Stomach smooth muscle (tissue), 2 donors: ENCODE measurements around the gene ANGPTL1.
"Not testable (repeated sequence)": the region's sequence is repeated elsewhere in the genome, so short reads cannot be mapped to it uniquely, and the experiment has no call there.

Source experiments
- H3K27ac ChIP-seq: one replicate; pipeline ENCODE4 v1.7.0; 2013; ENCODE audit warnings: mild to moderate bottlenecking, low read length, inconsistent platforms
- H3K27me3 ChIP-seq, 2 donors: one replicate each; pipeline ENCODE4 v1.7.0; 2013; ENCODE audit warnings: low read length in 2 of 2; ENCODE audit not compliant: insufficient read depth in 2 of 2, control insufficient read depth in 1 of 2
- H3K36me3 ChIP-seq, 2 donors: one replicate each; pipeline ENCODE4 v1.7.0; 2013; ENCODE audit warnings: low read length in 2 of 2; ENCODE audit not compliant: control insufficient read depth in 2 of 2, insufficient read depth in 2 of 2
- H3K4me1 ChIP-seq: one replicate; pipeline ENCODE4 v1.7.0; 2013; ENCODE audit warnings: low read length; ENCODE audit not compliant: control insufficient read depth, insufficient read depth
- H3K4me3 ChIP-seq, 2 donors: one replicate each; pipeline ENCODE4 v1.7.0; 2013; ENCODE audit warnings: low read length in 2 of 2
- H3K9ac ChIP-seq, 2 donors: one replicate each; pipeline ENCODE4 v1.7.0; 2013; ENCODE audit warnings: low read length in 2 of 2, mild to moderate bottlenecking in 1 of 2
- H3K9me3 ChIP-seq, 2 donors: one replicate each; pipeline ENCODE4 v1.7.0; 2013; ENCODE audit warnings: low read length in 2 of 2; ENCODE audit not compliant: control insufficient read depth in 2 of 2
- donor health status: healthy.
- donor health status: Pancreatic carcinoma.

The ANGPTL1 gene

GRCh38 chr1:178867670-178868069 is 3.2 kb downstream of the ANGPTL1 start:
- peak overlapping the region; percentile 68 to 76 for H3K9ac ChIP-seq
- peaks cover 8% of the 10 kb centered on the region in 2 donors for H3K36me3 ChIP-seq
- H3K27me3 ChIP-seq: no peaks in the 10 kb centered on the region
- no peaks in the 10 kb centered on the region for H3K9me3 ChIP-seq
- H3K27ac ChIP-seq: peak overlapping the region; percentile 64
- peaks cover 5% of the 10 kb centered on the region for H3K4me1 ChIP-seq
- peak overlapping the region; percentile 72 to 75 for H3K4me3 ChIP-seq

- no peaks in the 10 kb centered on the region for H3K27me3 ChIP-seq
- H3K27ac ChIP-seq: no peak overlapping the region
- H3K9ac ChIP-seq: no peak overlapping the region
- no peaks in the 10 kb centered on the region for H3K4me1 ChIP-seq
- no peaks in the 10 kb centered on the region for H3K9me3 ChIP-seq
- peaks cover 8% of the 10 kb centered on the region in 2 donors for H3K36me3 ChIP-seq
- peak overlapping the region; percentile 48 to 50 for H3K4me3 ChIP-seq
Measured at GRCh38 chr1:178864326-178864725, 6.6 kb downstream of the ANGPTL1 start.

- Histone ChIP-seq H3K27me3 (no peaks in the 10 kb centered on the region), H3K9ac (no peak overlapping the region), H3K4me1 (no peaks in the 10 kb centered on the region), H3K9me3 (no peaks in the 10 kb centered on the region), H3K4me3 (peak overlapping the region; percentile 17 to 50), H3K27ac (no peak overlapping the region), H3K36me3 (peaks cover 8% of the 10 kb centered on the region in 2 donors)
Measured at GRCh38 chr1:178862864-178863263, 8.0 kb downstream of the ANGPTL1 start.

DNA sequence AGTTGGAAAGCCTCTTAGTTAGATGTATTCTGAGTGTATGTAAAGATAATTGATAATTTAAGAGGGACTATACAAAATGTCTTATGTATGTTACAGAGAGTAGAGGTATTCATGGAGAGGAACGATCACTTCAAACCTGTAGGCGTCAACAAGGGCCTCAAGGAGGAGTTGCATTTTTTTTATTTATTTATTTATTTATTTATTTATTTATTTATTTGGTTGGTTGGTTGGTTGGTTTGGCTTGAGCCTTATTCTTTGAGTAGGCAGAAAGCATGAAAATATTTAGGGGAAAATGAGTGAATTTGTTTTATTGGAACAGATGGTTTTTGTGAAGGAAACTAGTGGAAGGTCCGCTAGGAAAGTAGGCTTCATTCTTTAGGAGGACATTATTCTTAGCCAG is 8.5 kb downstream of the ANGPTL1 start:
- Histone ChIP-seq H3K36me3 (peaks cover 8% of the 10 kb centered on the region in 2 donors), H3K27ac (no peak overlapping the region), H3K4me3 (peak overlapping the region; percentile 17 to 50), H3K27me3 (no peaks in the 10 kb centered on the region), H3K9me3 (no peaks in the 10 kb centered on the region), H3K9ac (no peak overlapping the region), H3K4me1 (no peaks in the 10 kb centered on the region)

DNA sequence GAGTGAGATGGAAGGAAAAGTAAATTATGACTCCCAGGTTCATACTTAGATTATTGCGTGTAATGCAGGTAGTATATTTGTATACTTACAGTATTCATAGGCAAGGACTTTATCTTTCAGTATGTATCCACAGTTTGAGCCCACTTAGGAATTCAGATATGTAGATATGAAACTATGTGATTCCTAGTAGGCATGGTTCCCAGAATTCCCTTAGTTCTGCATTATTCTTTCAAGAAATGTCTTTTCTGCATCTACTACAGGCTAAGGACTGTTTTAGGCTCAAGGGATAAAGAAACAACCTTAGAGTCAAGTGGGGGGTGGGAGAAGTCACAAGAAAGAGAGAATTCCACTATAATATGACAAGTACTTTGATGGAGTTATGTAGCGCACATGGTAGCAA is 13.8 kb downstream of the ANGPTL1 start:
- Histone ChIP-seq H3K9me3 (no peaks in the 10 kb centered on the region), H3K4me3 (no peak overlapping the region), H3K9ac (no peak overlapping the region), H3K27ac (no peak overlapping the region), H3K36me3 (peaks cover 0 to 7% of the 10 kb centered on the region in 2 donors), H3K4me1 (no peaks in the 10 kb centered on the region), H3K27me3 (no peaks in the 10 kb centered on the region)

DNA sequence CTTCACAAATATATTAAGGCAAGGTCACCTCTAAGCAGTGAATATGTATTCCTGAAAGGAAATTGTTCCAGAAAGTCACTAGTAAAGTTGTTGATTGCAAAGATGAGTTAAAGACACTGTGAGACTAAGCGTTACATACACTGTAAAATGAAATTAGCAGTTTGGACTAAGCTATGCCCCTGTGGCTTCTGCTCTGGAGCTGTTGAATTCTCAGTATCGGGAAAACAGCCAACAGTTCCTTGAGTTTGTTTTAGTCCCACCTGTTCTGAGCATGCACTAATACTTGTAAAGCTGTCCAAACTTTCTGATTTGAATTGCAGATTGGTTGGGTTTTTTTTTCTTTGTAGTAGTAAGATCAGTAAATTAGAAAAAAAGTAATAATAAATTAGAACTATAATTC is 21.0 kb downstream of the ANGPTL1 start:
- H3K27me3 ChIP-seq: no peaks in the 10 kb centered on the region
- no peaks in the 10 kb centered on the region for H3K9me3 ChIP-seq
- no peaks in the 10 kb centered on the region for H3K4me1 ChIP-seq
- H3K27ac ChIP-seq: no peak overlapping the region
- H3K36me3 ChIP-seq: peaks cover 0 to 12% of the 10 kb centered on the region in 2 donors
- no peak overlapping the region for H3K4me3 ChIP-seq
- H3K9ac ChIP-seq: no peak overlapping the region

- H3K4me3 ChIP-seq, H3K27ac ChIP-seq, H3K9ac ChIP-seq, H3K4me1 ChIP-seq, H3K9me3 ChIP-seq, H3K27me3 ChIP-seq: not testable (repeated sequence)
- peaks cover 0 to 12% of the 10 kb centered on the region in 2 donors for H3K36me3 ChIP-seq
Measured at GRCh38 chr1:178847919-178848318, 23.0 kb downstream of the ANGPTL1 start.

DNA sequence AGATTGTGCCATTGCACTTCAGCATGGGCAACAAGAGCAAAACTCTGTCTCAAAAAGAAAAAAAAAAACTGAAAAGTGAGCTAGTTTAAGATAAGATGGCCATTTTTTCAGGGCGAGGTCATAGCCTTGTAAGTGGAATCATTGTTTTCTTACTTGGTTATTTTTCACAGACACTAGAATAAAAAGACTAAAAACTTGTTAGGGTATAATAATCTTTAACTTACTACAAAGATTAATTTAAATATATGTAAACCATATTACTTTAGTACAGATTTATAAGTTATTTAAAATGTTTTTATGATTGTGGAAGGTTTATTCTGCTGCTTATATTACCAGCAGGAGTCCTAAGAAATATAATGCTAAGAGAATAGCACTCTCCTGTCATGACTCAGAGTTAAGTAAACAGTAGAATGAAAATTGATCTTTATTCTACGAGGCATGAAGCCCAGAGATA is 23.5 kb downstream of the ANGPTL1 start:
- H3K27me3 ChIP-seq: no peaks in the 10 kb centered on the region
- H3K27ac ChIP-seq: no peak overlapping the region
- H3K4me1 ChIP-seq: no peaks in the 10 kb centered on the region
- H3K9ac ChIP-seq: no peak overlapping the region
- peaks cover 0 to 8% of the 10 kb centered on the region in 2 donors for H3K36me3 ChIP-seq
- no peak overlapping the region for H3K4me3 ChIP-seq
- no peaks in the 10 kb centered on the region for H3K9me3 ChIP-seq

DNA sequence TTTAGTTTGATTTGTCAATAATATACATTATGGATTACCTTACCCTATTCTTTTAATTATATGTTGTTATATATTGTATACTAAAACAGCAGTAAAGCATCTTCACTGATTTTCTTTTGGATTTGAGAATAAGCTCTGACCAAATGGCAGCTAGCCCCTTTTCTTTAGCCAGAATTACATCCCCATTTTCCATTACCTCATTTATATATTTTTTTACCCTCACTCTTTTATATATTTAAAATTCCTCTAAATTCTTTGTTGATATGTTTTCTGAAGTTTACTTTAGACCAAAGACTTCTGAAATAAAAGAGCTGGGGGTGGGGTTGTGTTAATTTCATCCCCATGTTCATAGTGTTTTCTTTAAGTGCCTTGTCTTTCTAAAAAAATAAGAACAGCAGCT is 24.6 kb downstream of the ANGPTL1 start:
- Histone ChIP-seq H3K4me3 (no peak overlapping the region), H3K36me3 (no peaks in the 10 kb centered on the region), H3K4me1 (no peaks in the 10 kb centered on the region), H3K9ac (no peak overlapping the region), H3K27ac (no peak overlapping the region), H3K9me3 (no peaks in the 10 kb centered on the region), H3K27me3 (no peaks in the 10 kb centered on the region)

- Histone ChIP-seq H3K4me1 (no peaks in the 10 kb centered on the region), H3K4me3 (no peak overlapping the region), H3K36me3 (no peaks in the 10 kb centered on the region), H3K9ac (no peak overlapping the region), H3K27ac (no peak overlapping the region), H3K27me3 (no peaks in the 10 kb centered on the region), H3K9me3 (no peaks in the 10 kb centered on the region)
Measured at GRCh38 chr1:178844436-178844835, 26.4 kb downstream of the ANGPTL1 start.

GRCh38 chr1:178825167-178825566 is 45.7 kb downstream of the ANGPTL1 start:
- Histone ChIP-seq H3K4me1 (no peaks in the 10 kb centered on the region), H3K27me3 (no peaks in the 10 kb centered on the region), H3K4me3 (no peak overlapping the region), H3K9ac (no peak overlapping the region), H3K27ac (no peak overlapping the region), H3K9me3 (no peaks in the 10 kb centered on the region), H3K36me3 (no peaks in the 10 kb centered on the region)
